K562 (cell line): ENCODE results near the gene ADD1. TPM values are rescaled to one million over a fixed set of nuclear protein-coding genes. Genes with fewer than 3 reads are reported as not detected.

Source experiments
- ADNP ChIP-seq: fragments of 200-800 bp; sonication (Bioruptor generic); IDR thresholded peaks from 2 replicates; pipeline ENCODE4 v1.6.1; 2016; ENCODE audit warnings: missing genetic modification characterization, missing compliant biosample characterization
- CC2D1A ChIP-seq: fragments of 450-650 bp; IDR thresholded peaks from 2 replicates; pipeline ENCODE4 v1.6.1; 2017; ENCODE audit warnings: mild to moderate bottlenecking
- GATAD2A ChIP-seq: fragments of 450-650 bp; IDR thresholded peaks from 2 replicates; pipeline ENCODE4 v1.6.1; 2017
- JUN ChIP-seq, 2 experiments: sonication (generic) in 1 of 2; formaldehyde crosslinking in 1 of 2; IDR thresholded peaks; 2 replicates each; pipeline versions ENCODE4 v1.6.1 to v1.8.0; 2012 to 2022; ENCODE audit warnings: borderline replicate concordance in 2 of 2, mild to moderate bottlenecking in 2 of 2, improper control_type of control experiment in 1 of 2, low read depth in 1 of 2, low read length in 1 of 2, missing genetic modification reagents in 1 of 2
- SAFB2 ChIP-seq: fragments of 200-400 bp; formaldehyde crosslinking; IDR thresholded peaks from 2 replicates; pipeline ENCODE4 v1.6.1; 2018; ENCODE audit warnings: borderline replicate concordance, low read length, low read depth, moderate library complexity; ENCODE audit not compliant: severe bottlenecking
- SIN3A ChIP-seq, 2 experiments: fragments of 150-350 bp in 1 of 2; IDR thresholded peaks; 2 replicates each; pipeline ENCODE4 v1.6.1; 2011 to 2016; ENCODE audit warnings: borderline replicate concordance in 2 of 2, low read depth in 2 of 2, low read length in 2 of 2, mild to moderate bottlenecking in 2 of 2, moderate library complexity in 2 of 2; ENCODE audit not compliant: control insufficient read depth in 1 of 2
- SMC3 ChIP-seq: conservative IDR thresholded peaks from 2 replicates; pipeline ENCODE4 v1.6.1; 2011; ENCODE audit warnings: low read depth, low read length, improper control_type of control experiment; ENCODE audit not compliant: insufficient read depth
- U2AF1 ChIP-seq: fragments of 200-400 bp; formaldehyde crosslinking; optimal IDR thresholded peaks from 2 replicates; pipeline ENCODE3; 2017; ENCODE audit warnings: mild to moderate bottlenecking, low read depth, low read length, moderate library complexity
- VEZF1 ChIP-seq: fragments of 200-800 bp; sonication (Bioruptor generic); IDR thresholded peaks from 2 replicates; pipeline ENCODE4 v1.6.1; 2017; ENCODE audit warnings: missing genetic modification characterization, missing compliant biosample characterization
- ZBTB33 ChIP-seq: sonication (generic); formaldehyde crosslinking; IDR thresholded peaks from 2 replicates; pipeline ENCODE4 v1.8.1; 2023; ENCODE audit warnings: mild to moderate bottlenecking, missing genetic modification reagents
- ZNF134 ChIP-seq: fragments of 250-450 bp; sonication (Bioruptor Pico); conservative IDR thresholded peaks from 2 replicates; pipeline ENCODE4 v1.4.0; 2020
- ZNF184 ChIP-seq: sonication (generic); formaldehyde crosslinking; IDR thresholded peaks from 2 replicates; pipeline ENCODE4 v1.5.0; 2020; ENCODE audit warnings: missing genetic modification reagents
- ZNF347 ChIP-seq: fragments of 450-650 bp; formaldehyde crosslinking; IDR thresholded peaks from 2 replicates; pipeline ENCODE4 v1.4.0; 2020; ENCODE audit warnings: low read depth, mild to moderate bottlenecking, moderate library complexity
- ZNF354B ChIP-seq: fragments of 250-450 bp; sonication (Bioruptor Pico); IDR thresholded peaks from 2 replicates; pipeline ENCODE4 v1.4.0; 2020
- ZNF436 ChIP-seq: fragments of 250-450, 450-650 bp; sonication (Bioruptor Pico); formaldehyde crosslinking; IDR thresholded peaks from 2 replicates; pipeline ENCODE4 v1.7.0; 2020; ENCODE audit warnings: mild to moderate bottlenecking
- ZNF449 ChIP-seq: fragments of 250-450 bp; sonication (Bioruptor Pico); IDR thresholded peaks from 2 replicates; pipeline ENCODE4 v1.8.0; 2022; ENCODE audit warnings: moderate library complexity, mild to moderate bottlenecking, inconsistent platforms
- ZNF561 ChIP-seq: fragments of 450-650 bp; formaldehyde crosslinking; conservative IDR thresholded peaks from 2 replicates; pipeline ENCODE4 v1.4.0; 2020; ENCODE audit warnings: mild to moderate bottlenecking, moderate library complexity
- polyA plus RNA-seq, 8 experiments: library from polyadenylated mRNA; depleted of rRNA in 4 of 8; stranded (reverse) in 5 of 8; unstranded in 3 of 8; fragments of >200 nt; fragmentation: Nextera tagmentation in 2 of 8; fragmentation: Illumina TruSeq in 1 of 8; extraction: Ambion mirVana in 2 of 8; extraction: Trizol in 1 of 8; gene quantifications; 2 replicates each; pipeline versions ENCODE4 v1.2.1 to v1.2.3, GENCODE V29; 2011 to 2014; ENCODE audit warnings: inconsistent platforms in 1 of 8, missing spikeins in 1 of 8
- total RNA-seq, 7 experiments: library from RNA; depleted of rRNA in 6 of 7; stranded (reverse); fragments of >200 nt in 6 of 7; fragmentation: Illumina TruSeq in 2 of 7; extraction: Trizol in 2 of 7; gene quantifications; 2 replicates each; pipeline versions ENCODE4 v1.2.1 to v1.2.3, GENCODE V29; 2011 to 2021; ENCODE audit warnings: low replicate concordance in 1 of 7
- TF ChIP-seq, protein P1 (sequence below): sonication (generic); formaldehyde crosslinking; IDR thresholded peaks from 2 replicates; pipeline ENCODE4 v1.8.0; 2023; ENCODE audit warnings: mild to moderate bottlenecking, missing genetic modification reagents
- TF ChIP-seq, protein P2 (sequence below): fragments of 450-650 bp; formaldehyde crosslinking; IDR thresholded peaks from 2 replicates; pipeline ENCODE4 v1.4.0; 2020; ENCODE audit warnings: mild to moderate bottlenecking
- TF ChIP-seq, protein P3 (sequence below): fragments of 450-650 bp; formaldehyde crosslinking; IDR thresholded peaks from 2 replicates; pipeline ENCODE4 v1.4.0; 2022; ENCODE audit warnings: missing genetic modification characterization

The ADD1 gene
- total and polyA plus RNA-seq, 9 of the 15 experiments (the other 6 are each of a cell fraction or from before 2014, with no cell fraction given), result 17.5 to 153 (median 74.0) TPM

DNA sequence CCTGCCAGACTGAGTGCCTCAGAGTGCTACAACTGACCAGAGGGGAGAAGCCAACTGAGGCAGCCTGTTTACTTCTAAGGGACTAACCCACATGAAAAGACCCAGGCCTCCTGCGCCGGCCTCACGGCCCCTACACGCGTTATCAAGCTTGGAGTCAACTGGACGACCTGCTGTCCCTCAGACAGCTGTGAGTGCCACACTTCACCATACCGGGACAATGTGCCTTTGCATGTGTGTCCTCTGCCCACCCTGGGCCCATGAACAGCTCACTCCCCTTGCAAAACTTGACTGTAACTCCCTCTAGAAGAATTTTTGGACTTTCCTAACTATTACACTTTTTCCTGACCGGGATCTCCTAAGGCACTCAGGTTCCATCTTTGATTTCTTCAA, 117.8 kb downstream of the ADD1 start (continued):
- TF ChIP-seq, protein P1, sequence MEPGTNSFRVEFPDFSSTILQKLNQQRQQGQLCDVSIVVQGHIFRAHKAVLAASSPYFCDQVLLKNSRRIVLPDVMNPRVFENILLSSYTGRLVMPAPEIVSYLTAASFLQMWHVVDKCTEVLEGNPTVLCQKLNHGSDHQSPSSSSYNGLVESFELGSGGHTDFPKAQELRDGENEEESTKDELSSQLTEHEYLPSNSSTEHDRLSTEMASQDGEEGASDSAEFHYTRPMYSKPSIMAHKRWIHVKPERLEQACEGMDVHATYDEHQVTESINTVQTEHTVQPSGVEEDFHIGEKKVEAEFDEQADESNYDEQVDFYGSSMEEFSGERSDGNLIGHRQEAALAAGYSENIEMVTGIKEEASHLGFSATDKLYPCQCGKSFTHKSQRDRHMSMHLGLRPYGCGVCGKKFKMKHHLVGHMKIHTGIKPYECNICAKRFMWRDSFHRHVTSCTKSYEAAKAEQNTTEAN (CRISPR knock-in tag), result no peak
- TF ChIP-seq ZNF436 (CRISPR knock-in tag) (no peak), JUN (IDR thresholded peaks at IDR 0.05; ENCODE audit: borderline replicate concordance, low read depth, low read length) (no peak), JUN (CRISPR knock-in tag; IDR thresholded peaks at IDR 0.05; ENCODE audit: borderline replicate concordance) (no peak), ZBTB33 (CRISPR knock-in tag) (peak; percentile 60), ZNF449 (CRISPR knock-in tag) (no peak), ADNP (tag) (no peak), SAFB2 (no peak), ZNF184 (CRISPR knock-in tag) (no peak), ZNF134 (no peak), ZNF354B (no peak), ZNF347 (CRISPR knock-in tag) (no peak), CC2D1A (no peak), ZNF561 (CRISPR knock-in tag) (no peak), GATAD2A (0 out of 2 replicates have a peak, but pooled peaks have one; percentile 21), U2AF1 (no peak), VEZF1 (CRISPR knock-in tag) (no peak), SIN3A (IDR thresholded peaks at IDR 0.05; ENCODE audit: borderline replicate concordance in 2 of 2, control insufficient read depth in 1 of 2, low read depth in 2 of 2, low read length in 2 of 2) (peak in 1 of 2 experiments; percentile 63; a peak in 2 of 4 replicates), SMC3 (no peak)
- TF ChIP-seq, protein P2, sequence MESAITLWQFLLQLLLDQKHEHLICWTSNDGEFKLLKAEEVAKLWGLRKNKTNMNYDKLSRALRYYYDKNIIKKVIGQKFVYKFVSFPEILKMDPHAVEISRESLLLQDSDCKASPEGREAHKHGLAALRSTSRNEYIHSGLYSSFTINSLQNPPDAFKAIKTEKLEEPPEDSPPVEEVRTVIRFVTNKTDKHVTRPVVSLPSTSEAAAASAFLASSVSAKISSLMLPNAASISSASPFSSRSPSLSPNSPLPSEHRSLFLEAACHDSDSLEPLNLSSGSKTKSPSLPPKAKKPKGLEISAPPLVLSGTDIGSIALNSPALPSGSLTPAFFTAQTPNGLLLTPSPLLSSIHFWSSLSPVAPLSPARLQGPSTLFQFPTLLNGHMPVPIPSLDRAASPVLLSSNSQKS (CRISPR knock-in tag), result no peak
- TF ChIP-seq, protein P3, sequence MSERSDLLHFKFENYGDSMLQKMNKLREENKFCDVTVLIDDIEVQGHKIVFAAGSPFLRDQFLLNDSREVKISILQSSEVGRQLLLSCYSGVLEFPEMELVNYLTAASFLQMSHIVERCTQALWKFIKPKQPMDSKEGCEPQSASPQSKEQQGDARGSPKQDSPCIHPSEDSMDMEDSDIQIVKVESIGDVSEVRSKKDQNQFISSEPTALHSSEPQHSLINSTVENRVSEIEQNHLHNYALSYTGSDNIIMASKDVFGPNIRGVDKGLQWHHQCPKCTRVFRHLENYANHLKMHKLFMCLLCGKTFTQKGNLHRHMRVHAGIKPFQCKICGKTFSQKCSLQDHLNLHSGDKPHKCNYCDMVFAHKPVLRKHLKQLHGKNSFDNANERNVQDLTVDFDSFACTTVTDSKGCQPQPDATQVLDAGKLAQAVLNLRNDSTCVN (CRISPR knock-in tag), result no peak
